ENCODE data around the gene RRAS2. TPM values are rescaled to one million over a fixed set of nuclear protein-coding genes. Genes with fewer than 3 reads are reported as not detected.
"Not testable (repeated sequence)": the region's sequence is repeated elsewhere in the genome, so short reads cannot be mapped to it uniquely, and the experiment has no call there.

Gene RRAS2
- 10 to 100 TPM; 40.7 to 75.4 (median 58.0) TPM for total RNA-seq

GRCh38 chr11:14358729-14359439 is at the start of gene RRAS2:
Gene RRAS2 (minus strand): TSS chr11:14359183. CDS start chr11:14358870, 313 bp downstream.
- TF ChIP-seq POLR2A (IDR thresholded peaks at IDR 0.05; ENCODE audit: low read depth) = peak; percentile 75
- TF ChIP-seq EP300 (IDR thresholded peaks at IDR 0.05) = no peak
- TF ChIP-seq CTCF (IDR thresholded peaks at IDR 0.05) = no peak
- peak; percentile 81 to 91 for TF ChIP-seq POLR2AphosphoS5 (IDR thresholded peaks at IDR 0.05)
- DNase-seq (ENCODE audit: extremely low spot score) = peak; percentile 96
- no peaks in the 10 kb centered on the region for H3K9me3 ChIP-seq
- intact Hi-C loops (cut with DNase I) = loop anchor here (5.0 kb wide), 3 partner anchors 52 to 93 kb away; no protein-coding TSS in a partner anchor
- H3K36me3 ChIP-seq = no peaks in the 10 kb centered on the region
- peaks cover 8 to 29% (median 19%) of the 10 kb centered on the region in 4 donors for H3K4me1 ChIP-seq
- H3K27me3 ChIP-seq = no peaks in the 10 kb centered on the region
- H3K27ac ChIP-seq (replicated peaks in 1 of 4) = peak within 1 kb of the TSS; percentile 80 to 90 (median 88)
- 0% methylated on average over 9 of the region's 78 CpGs for WGBS
- peak within 1 kb of the TSS; percentile 82 to 98 (median 92) for H3K4me3 ChIP-seq

GRCh38 chr11:14408612-14409011 is 49.6 kb upstream of the RRAS2 start:
- Histone ChIP-seq H3K36me3 (no peaks in the 10 kb centered on the region), H3K9me3 (no peaks in the 10 kb centered on the region), H3K27me3 (no peaks in the 10 kb centered on the region), H3K27ac (replicated peaks in 1 of 4) (no peak overlapping the region), H3K4me1 (peaks cover 0 to 22% (median 16%) of the 10 kb centered on the region in 4 donors), H3K4me3 (no peak overlapping the region)
- no peak for TF ChIP-seq CTCF (IDR thresholded peaks at IDR 0.05)
- TF ChIP-seq EP300 (IDR thresholded peaks at IDR 0.05) = no peak
- no peak for TF ChIP-seq POLR2A (IDR thresholded peaks at IDR 0.05; ENCODE audit: low read depth)
- no peak for TF ChIP-seq POLR2AphosphoS5 (IDR thresholded peaks at IDR 0.05)
- intact Hi-C loops (cut with DNase I) = no loop called here
- DNase-seq (ENCODE audit: extremely low spot score) = no peak
- 95% methylated on average over 2 of the region's 2 CpGs for WGBS

- WGBS = 93% methylated on average over 2 of the region's 2 CpGs
These were observed 47.1 kb upstream of the RRAS2 start for GRCh38 chr11:14406116-14406515.

GRCh38 chr11:14403528-14403927 is 44.5 kb upstream of the RRAS2 start:
- DNase-seq (ENCODE audit: extremely low spot score); H3K4me3 ChIP-seq; H3K4me1 ChIP-seq; H3K36me3 ChIP-seq; H3K27ac ChIP-seq (replicated peaks in 1 of 4); H3K27me3 ChIP-seq; intact Hi-C loops (cut with DNase I); H3K9me3 ChIP-seq: not testable (repeated sequence)
- 97% methylated on average over 6 of the region's 6 CpGs for WGBS

More at GRCh38 chr11:14406116-14406515, 47.1 kb upstream of the RRAS2 start:
- H3K4me3 ChIP-seq; H3K4me1 ChIP-seq; H3K27me3 ChIP-seq; H3K36me3 ChIP-seq; intact Hi-C loops (cut with DNase I); H3K9me3 ChIP-seq; H3K27ac ChIP-seq (replicated peaks in 1 of 4); DNase-seq (ENCODE audit: extremely low spot score): not testable (repeated sequence)

GRCh38 chr11:14399087-14399486 is 40.1 kb upstream of the RRAS2 start:
- H3K27ac ChIP-seq (replicated peaks in 1 of 4) = no peak overlapping the region
- no peaks in the 10 kb centered on the region for H3K4me1 ChIP-seq
- WGBS = 90% methylated on average over 1 of the region's 1 CpG
- H3K4me3 ChIP-seq = no peak overlapping the region
- DNase-seq (ENCODE audit: extremely low spot score) = no peak
- H3K9me3 ChIP-seq = no peaks in the 10 kb centered on the region
- intact Hi-C loops (cut with DNase I) = no loop called here
- H3K36me3 ChIP-seq = no peaks in the 10 kb centered on the region
- no peaks in the 10 kb centered on the region for H3K27me3 ChIP-seq
- TF ChIP-seq EP300 (IDR thresholded peaks at IDR 0.05) (no peak), POLR2AphosphoS5 (IDR thresholded peaks at IDR 0.05) (no peak), POLR2A (IDR thresholded peaks at IDR 0.05; ENCODE audit: low read depth) (no peak), CTCF (IDR thresholded peaks at IDR 0.05) (no peak)

GRCh38 chr11:14396273-14396672 is 37.3 kb upstream of the RRAS2 start:
- intact Hi-C loops (cut with DNase I) = no loop called here
- no peaks in the 10 kb centered on the region for H3K4me1 ChIP-seq
- no peaks in the 10 kb centered on the region for H3K36me3 ChIP-seq
- DNase-seq (ENCODE audit: extremely low spot score) = no peak
- no peak overlapping the region for H3K4me3 ChIP-seq
- H3K9me3 ChIP-seq = no peaks in the 10 kb centered on the region
- no peaks in the 10 kb centered on the region for H3K27me3 ChIP-seq
- no peak overlapping the region for H3K27ac ChIP-seq (replicated peaks in 1 of 4)
- TF ChIP-seq CTCF (IDR thresholded peaks at IDR 0.05) (no peak), POLR2A (IDR thresholded peaks at IDR 0.05; ENCODE audit: low read depth) (no peak), EP300 (IDR thresholded peaks at IDR 0.05) (no peak), POLR2AphosphoS5 (IDR thresholded peaks at IDR 0.05) (no peak)

Data from esophagus muscularis mucosa (tissue), 4 donors.